ENCODE results near the gene FBXO17. TPM values are rescaled to one million over a fixed set of nuclear protein-coding genes. Genes with fewer than 3 reads are reported as not detected.

The FBXO17 gene
- total RNA-seq, 6 donors from 2014 or later, result 5.0 to 18.9 (median 10.4) TPM

GRCh38 chr19:38900743-38901190 lies 74.8 kb downstream of the FBXO17 start:
- Histone ChIP-seq H3K27me3 (no peaks in the 10 kb centered on the region), H3K36me3 (peaks cover 4 to 14% (median 10%) of the 10 kb centered on the region in 4 donors), H3K4me3 (peak overlapping the region in 3 of 4 donors; percentile 72 to 94 (median 84)), H3K27ac (peak overlapping the region; percentile 79 to 97 (median 90)), H3K9me3 (no peaks in the 10 kb centered on the region), H3K4me1 (peaks cover 25 to 44% (median 27%) of the 10 kb centered on the region in 4 donors)
- TF ChIP-seq EP300 (IDR thresholded peaks at IDR 0.05) (no peak), CTCF (IDR thresholded peaks at IDR 0.05) (no peak), POLR2A (IDR thresholded peaks at IDR 0.05) (no peak), POLR2AphosphoS5 (IDR thresholded peaks at IDR 0.05) (no peak)
- DNase-seq, result no peak
- ATAC-seq (ENCODE audit: low FRiP score in 2 of 2), result no peak
- 12 to 18% methylated on average over 3 of the region's 3 CpGs for WGBS, 2 donors

- TF ChIP-seq CTCF (IDR thresholded peaks at IDR 0.05) (no peak), EP300 (IDR thresholded peaks at IDR 0.05) (no peak), POLR2AphosphoS5 (IDR thresholded peaks at IDR 0.05) (no peak), POLR2A (IDR thresholded peaks at IDR 0.05) (peak in 1 of 4 donors; percentile 46)
- 1 to 3% methylated on average over 7 to 8 of the region's 8 CpGs for WGBS, 2 donors
- Histone ChIP-seq H3K4me1 (peaks cover 27 to 50% (median 30%) of the 10 kb centered on the region in 4 donors), H3K9me3 (no peaks in the 10 kb centered on the region), H3K27ac (peak overlapping the region; percentile 79 to 97 (median 90)), H3K27me3 (no peaks in the 10 kb centered on the region), H3K36me3 (peaks cover 0 to 9% (median 5%) of the 10 kb centered on the region in 4 donors), H3K4me3 (peak overlapping the region; percentile 38 to 94 (median 78))
- ATAC-seq (ENCODE audit: low FRiP score in 2 of 2), result no peak
- peak in 1 of 2 donors; percentile 82 for DNase-seq
Measured at GRCh38 chr19:38900202-38900629, 75.3 kb downstream of the FBXO17 start.

GRCh38 chr19:38899447-38900201 lies 75.9 kb downstream of the FBXO17 start, which contains the start of the genes NFKBIB and SIRT2:
Gene NFKBIB (plus strand): TSS chr19:38899969. CDS start chr19:38900033, 64 bp downstream.
Gene SIRT2 (minus strand): TSS chr19:38899618. CDS start chr19:38899521, 97 bp downstream.
- TF ChIP-seq POLR2A (IDR thresholded peaks at IDR 0.05), result peak in 3 of 4 donors; percentile 86 to 92 (median 88)
- TF ChIP-seq EP300 (IDR thresholded peaks at IDR 0.05), result peak in 1 of 4 donors; percentile 64
- TF ChIP-seq POLR2AphosphoS5 (IDR thresholded peaks at IDR 0.05), result peak; percentile 72 to 92
- peak in 1 of 6 experiments; percentile 35 for TF ChIP-seq CTCF (IDR thresholded peaks at IDR 0.05)
- Histone ChIP-seq H3K27ac (peak within 1 kb of the TSS; percentile 88 to 97 (median 92)), H3K36me3 (peaks cover 0 to 3% (median 0%) of the 10 kb centered on the region in 4 donors), H3K4me3 (peak within 1 kb of the TSS; percentile 72 to 94 (median 87)), H3K9me3 (no peaks in the 10 kb centered on the region), H3K27me3 (no peaks in the 10 kb centered on the region), H3K4me1 (peaks cover 28 to 56% (median 35%) of the 10 kb centered on the region in 4 donors)
- 0% methylated on average over 6 to 64 of the region's 64 CpGs for WGBS, 2 donors
- peak; percentile 98 to 99 for ATAC-seq (ENCODE audit: low FRiP score in 2 of 2)
- DNase-seq, result peak; percentile 94 to 100

- Histone ChIP-seq H3K36me3 (no peaks in the 10 kb centered on the region), H3K27ac (peak overlapping the region; percentile 77 to 97 (median 92)), H3K9me3 (no peaks in the 10 kb centered on the region), H3K4me1 (peaks cover 28 to 63% (median 42%) of the 10 kb centered on the region in 4 donors), H3K4me3 (peak overlapping the region; percentile 72 to 94 (median 87)), H3K27me3 (no peaks in the 10 kb centered on the region)
- WGBS, 2 donors, result 9% methylated on average over 16 to 25 of the region's 25 CpGs
- DNase-seq (peak in 1 of 2 donors; percentile 32), ATAC-seq (ENCODE audit: low FRiP score in 2 of 2) (no peak)
- TF ChIP-seq POLR2A (IDR thresholded peaks at IDR 0.05) (peak in 1 of 4 donors; percentile 57), EP300 (IDR thresholded peaks at IDR 0.05) (no peak)
Measured at GRCh38 chr19:38898788-38899446, 76.6 kb downstream of the FBXO17 start.

GRCh38 chr19:38894968-38895367 lies 80.6 kb downstream of the FBXO17 start:
- Histone ChIP-seq H3K9me3 (no peaks in the 10 kb centered on the region), H3K4me3 (no peak overlapping the region), H3K27ac (peak overlapping the region in 2 of 4 donors; percentile 62 to 81), H3K27me3 (no peaks in the 10 kb centered on the region), H3K4me1 (peaks cover 18 to 60% (median 44%) of the 10 kb centered on the region in 4 donors), H3K36me3 (peaks cover 0 to 24% (median 16%) of the 10 kb centered on the region in 4 donors)
- DNase-seq (no peak), ATAC-seq (ENCODE audit: low FRiP score in 2 of 2) (no peak)
- 51 to 63% methylated on average over 9 of the region's 9 CpGs for WGBS, 2 donors
- TF ChIP-seq EP300 (IDR thresholded peaks at IDR 0.05) (no peak), POLR2AphosphoS5 (IDR thresholded peaks at IDR 0.05) (no peak), CTCF (IDR thresholded peaks at IDR 0.05) (no peak), POLR2A (IDR thresholded peaks at IDR 0.05) (no peak)

All from upper lobe of left lung (tissue), 6 donors.